Suprapubic skin (tissue), 3 donors: ENCODE measurements around the gene SNAPC1.

Experiments
- CTCF ChIP-seq, 2 donors: fragments of 200-600 bp in 1 of 2; fragments of 450-650 bp in 1 of 2; sonication (generic) in 1 of 2; IDR thresholded peaks; one replicate each; pipeline ENCODE4 v1.5.1; 2016 to 2019; ENCODE audit warnings: antibody characterized with exemption in 2 of 2, mild to moderate bottlenecking in 1 of 2, moderate library complexity in 1 of 2
- EP300 ChIP-seq: sonication (generic); formaldehyde crosslinking; IDR thresholded peaks from one replicate; pipeline ENCODE4 v1.6.1; 2017; ENCODE audit warnings: antibody characterized with exemption
- POLR2A ChIP-seq, 2 donors: fragments of 450-650 bp; IDR thresholded peaks; one replicate each; pipeline ENCODE4 v1.6.1; 2017; ENCODE audit warnings: antibody characterized with exemption in 2 of 2, mild to moderate bottlenecking in 2 of 2, moderate library complexity in 2 of 2

- no peak for TF ChIP-seq CTCF (IDR thresholded peaks at IDR 0.05)
- TF ChIP-seq POLR2A (IDR thresholded peaks at IDR 0.05), result no peak
- no peak for TF ChIP-seq EP300
Measured at GRCh38 chr14:61766151-61766550, 3.9 kb downstream of the SNAPC1 start.
